D721Med (cell line): ENCODE data around the gene FOXR1.
"Not testable (repeated sequence)": the region's sequence is repeated elsewhere in the genome, so short reads cannot be mapped to it uniquely, and the experiment has no call there.

Experiments used
- DNase-seq: peaks from one replicate; pipeline ENCODE4 v3.0.0; 2011; ENCODE audit warnings: low spot score; ENCODE audit not compliant: insufficient read length
- FAIRE-seq: peaks from 2 replicates; lab custom pipeline; 2011; peaks lifted over from hg19 to GRCh38; lab: Jason Lieb, UNC
- CTCF ChIP-seq: IDR thresholded peaks from 2 replicates; pipeline ENCODE4 v1.5.1; 2012; ENCODE audit warnings: mild to moderate bottlenecking, control low read depth; ENCODE audit not compliant: insufficient read depth; ENCODE audit errors: missing control alignments

Gene FOXR1

GRCh38 chr11:118958577-118958976 lies 13.0 kb upstream of the FOXR1 start:
- TF ChIP-seq CTCF = no peak
- DNase-seq (no peak), FAIRE-seq (no peak)

- DNase-seq = no peak
- no peak for TF ChIP-seq CTCF
- FAIRE-seq = no peak
Observed at GRCh38 chr11:118961189-118961588, 10.4 kb upstream of the FOXR1 start.

- DNase-seq = no peak
- FAIRE-seq = no peak
- no peak for TF ChIP-seq CTCF
Observed at GRCh38 chr11:118961591-118961990, 10.0 kb upstream of the FOXR1 start.

- DNase-seq, FAIRE-seq: not testable (repeated sequence)
Observed at GRCh38 chr11:118969508-118969907, 2.1 kb upstream of the FOXR1 start.

GRCh38 chr11:118973985-118974384 lies 2.4 kb downstream of the FOXR1 start:
- TF ChIP-seq CTCF = no peak
- FAIRE-seq (no peak), DNase-seq (no peak)

GRCh38 chr11:118975771-118976709 lies 4.5 kb downstream of the FOXR1 start:
- DNase-seq (no peak), FAIRE-seq (peak; percentile 46)
- TF ChIP-seq CTCF = no peak

- TF ChIP-seq CTCF = no peak
- no peak for DNase-seq
- FAIRE-seq = no peak
Observed at GRCh38 chr11:118979434-118979833, 7.9 kb downstream of the FOXR1 start.
